Heart left ventricle (tissue), 16 donors: ENCODE data around the gene OR3A1. TPM values are rescaled to one million over a fixed set of nuclear protein-coding genes. Genes with fewer than 3 reads are reported as not detected.
"Not testable (repeated sequence)": the region's sequence is repeated elsewhere in the genome, so short reads cannot be mapped to it uniquely, and the experiment has no call there.

Experiments
- ATAC-seq, 4 donors: fragments of 200-7000 bp; cut with Tn5 transposase; one replicate each; pipeline ENCODE4 v1.9.1; 2020 to 2022; ENCODE audit warnings: moderate library complexity in 4 of 4, mild to moderate bottlenecking in 3 of 4, moderate number of reproducible peaks in 1 of 4
- DNase-seq, 5 donors: peaks; one replicate each; pipeline ENCODE4 v3.0.0-alpha.2; 2020
- H3K27ac ChIP-seq, 12 donors: fragments of 200-600 bp; sonication (generic) in 4 of 12; one replicate each; pipeline versions ENCODE4 v1.5.0 to v1.8.0; 2016 to 2022; ENCODE audit warnings: mild to moderate bottlenecking in 2 of 12
- H3K27me3 ChIP-seq, 9 donors: fragments of 200-600 bp; sonication (generic) in 2 of 9; one replicate each; pipeline versions ENCODE4 v1.5.1 to v1.8.0; 2016 to 2022; ENCODE audit warnings: mild to moderate bottlenecking in 3 of 9
- H3K36me3 ChIP-seq, 9 donors: fragments of 200-600 bp; sonication (generic) in 2 of 9; one replicate each; pipeline versions ENCODE4 v1.5.0 to v1.8.0; 2018 to 2022; ENCODE audit warnings: mild to moderate bottlenecking in 2 of 9
- H3K4me1 ChIP-seq, 12 donors: fragments of 200-600 bp; sonication (generic) in 4 of 12; one replicate each; pipeline versions ENCODE4 v1.5.0 to v1.8.0; 2016 to 2022; ENCODE audit warnings: mild to moderate bottlenecking in 3 of 12
- H3K4me3 ChIP-seq, 12 donors: fragments of 200-600 bp; sonication (generic) in 4 of 12; one replicate each; pipeline versions ENCODE4 v1.5.0 to v1.8.0; 2017 to 2022; ENCODE audit warnings: mild to moderate bottlenecking in 9 of 12, moderate library complexity in 4 of 12
- H3K9me3 ChIP-seq, 12 donors: fragments of 200-600 bp; sonication (generic) in 4 of 12; one replicate each; pipeline versions ENCODE4 v1.5.0 to v1.8.0; 2016 to 2022; ENCODE audit warnings: mild to moderate bottlenecking in 1 of 12
- CTCF ChIP-seq, 12 donors: fragments of 200-600 bp; sonication (generic) in 4 of 12; IDR thresholded peaks; one replicate each; pipeline versions ENCODE4 v1.5.0 to v1.8.0; 2018 to 2022; ENCODE audit warnings: antibody characterized with exemption in 12 of 12, mild to moderate bottlenecking in 5 of 12
- POLR2A ChIP-seq, 2 donors: fragments of 450-650 bp; IDR thresholded peaks; one replicate each; pipeline ENCODE4 v1.6.1; 2017; ENCODE audit warnings: antibody characterized with exemption in 2 of 2, mild to moderate bottlenecking in 2 of 2, moderate library complexity in 2 of 2
- WGBS, 4 donors: extraction: QIAGEN DNeasy Blood & Tissue Kit in 2 of 4; methylation state at CpG; one replicate each; pipeline versions ENCODE4 v1.1.5 to v1.1.7; 2013 to 2018; 5-methylcytosine and 5-hydroxymethylcytosine counted together
- intact Hi-C, 10 donors: fragments of 100-400 bp; cut with DNase I; formaldehyde crosslinking; loops; one replicate each; pipeline versions ENCODE4 v1.11.1 to v1.14.2; 2022
- polyA plus RNA-seq, 2 donors: library from polyadenylated mRNA; stranded (reverse); fragments of 200-250 nt; gene quantifications; one replicate each; pipeline ENCODE4 v1.2.3, GENCODE V29; 2013
- total RNA-seq, 9 donors: library from RNA; depleted of rRNA in 2 of 9; stranded (reverse); fragments of >200 nt in 2 of 9; fragmentation: NEBNext Ultra II Directional in 3 of 9; extraction: Animal tissue kit (Norgen Biotek cat#: 25700) in 3 of 9; gene quantifications; one replicate each; pipeline versions ENCODE4 v1.1.0 to v1.2.4, GENCODE V29; 2016 to 2023
- donor health status: ischemic (EF 13 %, LVEDD 7.1; RV severe dilation, severe dysfunction).
- donor health status: healthy with polysubstance abuse.
- donor health status: DM: no; HTN: yes; CAD: no.
- donor health status: DM: no; HTN: no; CAD: no.
- donor health status: ischemic (EF 25% LVEDD 6.9; RV normal size, moderate dysfunction).
- donor health status: ischemic (EF 25% LVEDD 5.7; RV mildly dilated, moderate dysfunction).
- donor health status: healthy.
- donor health status: DM: yes; HTN: yes; CAD: no.
- donor health status: ischemic (EF 35%, LVEDD 5.7; RV mildly dilated, moderate dysfunction).
- donor health status: nonischemic (EF 11% LVEDD 7.7; RV severe dilation, severe dysfunction).
- donor health status: DM: yes; HTN: yes; CAD: no.
- donor health status: PGD.
- donor health status: ischemic (EF 29% LVEDD 5.4; RV normal size, mild dysfunction).
- donor health status: nonischemic (EF 23%, LVEDD 6.1; RV moderate dilation, normal function).

Gene OR3A1
- total and polyA plus RNA-seq, 11 donors, result not detected

GRCh38 chr17:3256575-3256974 lies 41.6 kb downstream of the OR3A1 start:
- peaks cover 0 to 10% (median 0%) of the 10 kb centered on the region in 12 donors for H3K9me3 ChIP-seq

GRCh38 chr17:3249013-3249412 lies 49.1 kb downstream of the OR3A1 start:
- H3K4me3 ChIP-seq, intact Hi-C loops, H3K4me1 ChIP-seq, H3K36me3 ChIP-seq, H3K27ac ChIP-seq, H3K9me3 ChIP-seq, H3K27me3 ChIP-seq, DNase-seq, ATAC-seq: not testable (repeated sequence)
- WGBS, 4 donors, result 94 to 100% (median 100%) methylated on average over 1 of the region's 2 CpGs

More at GRCh38 chr17:3256575-3256974, 41.6 kb downstream of the OR3A1 start:
- Histone ChIP-seq H3K4me3 (no peak overlapping the region), H3K36me3 (no peaks in the 10 kb centered on the region), H3K27me3 (peaks cover 0 to 7% (median 0%) of the 10 kb centered on the region in 9 donors), H3K4me1 (no peaks in the 10 kb centered on the region), H3K27ac (no peak overlapping the region)
- no peak for TF ChIP-seq CTCF (IDR thresholded peaks at IDR 0.05)
- TF ChIP-seq POLR2A (IDR thresholded peaks at IDR 0.05), result no peak
- no peak for ATAC-seq
- DNase-seq, result no peak
- 82 to 90% (median 85%) methylated on average over 8 of the region's 8 CpGs for WGBS, 4 donors
- intact Hi-C loops, result no loop called here

GRCh38 chr17:3244841-3245240 lies 53.3 kb downstream of the OR3A1 start:
- H3K4me1 ChIP-seq, H3K36me3 ChIP-seq, DNase-seq, ATAC-seq, H3K27ac ChIP-seq, H3K27me3 ChIP-seq, H3K4me3 ChIP-seq, intact Hi-C loops, H3K9me3 ChIP-seq: not testable (repeated sequence)
- WGBS, 4 donors, result 25 to 46% (median 37%) methylated on average over 1 of the region's 1 CpG

- H3K27me3 ChIP-seq, ATAC-seq, DNase-seq, intact Hi-C loops, H3K27ac ChIP-seq, H3K36me3 ChIP-seq, H3K4me1 ChIP-seq, H3K4me3 ChIP-seq, H3K9me3 ChIP-seq: not testable (repeated sequence)
- WGBS, 4 donors, result 81 to 100% (median 100%) methylated on average over 1 of the region's 1 CpG; no CpG with 5 or more reads in 1 of the 4 donors
Observed at GRCh38 chr17:3241044-3241443, 57.1 kb downstream of the OR3A1 start.

Other genes with a start within 250 kb of the OR3A1 start
- not detected for gene OR1D5, start 234.8 kb downstream of the OR3A1 start, total RNA-seq
- not detected for gene OR1D5, start 234.8 kb downstream of the OR3A1 start, polyA plus RNA-seq
- not detected for gene OR1D2, start 193.9 kb downstream of the OR3A1 start, total RNA-seq
- not detected for gene OR1D2, start 193.9 kb downstream of the OR3A1 start, polyA plus RNA-seq
- not detected for gene OR1G1, start 170.8 kb downstream of the OR3A1 start, total RNA-seq
- not detected for gene OR1G1, start 170.8 kb downstream of the OR3A1 start, polyA plus RNA-seq
- gene OR1A2, start 100.8 kb downstream of the OR3A1 start, total RNA-seq, result not detected
- gene OR1A2, start 100.8 kb downstream of the OR3A1 start, polyA plus RNA-seq, result not detected
- gene OR1A1, start 90.7 kb downstream of the OR3A1 start, total RNA-seq, result not detected
- not detected for gene OR1A1, start 90.7 kb downstream of the OR3A1 start, polyA plus RNA-seq
- gene OR3A2, start 87.9 kb upstream of the OR3A1 start, total RNA-seq, result under 1 TPM in 1 of 9 donors, not detected in 8; 0.35 TPM
- gene OR3A2, start 87.9 kb upstream of the OR3A1 start, polyA plus RNA-seq, result not detected
- gene OR1E1, start 100.0 kb upstream of the OR3A1 start, total RNA-seq, result not detected
- not detected for gene OR1E1, start 100.0 kb upstream of the OR3A1 start, polyA plus RNA-seq
- gene OR3A3, start 113.0 kb upstream of the OR3A1 start, total RNA-seq, result not detected
- not detected for gene OR3A3, start 113.0 kb upstream of the OR3A1 start, polyA plus RNA-seq
- under 1 TPM in 1 of 9 donors, not detected in 8; 0.52 TPM for gene OR1E2, start 135.5 kb upstream of the OR3A1 start, total RNA-seq
- gene OR1E2, start 135.5 kb upstream of the OR3A1 start, polyA plus RNA-seq, result not detected
- under 1 TPM in 5 of 9 donors, not detected in 4; 0.16 to 0.72 (median 0.44) TPM for gene SPATA22, start 173.5 kb upstream of the OR3A1 start, total RNA-seq
- under 1 TPM in 1 of 2 donors, not detected in 1; 0.23 TPM for gene SPATA22, start 173.5 kb upstream of the OR3A1 start, polyA plus RNA-seq
- 1 to 10 TPM in 6 of 9 donors, under 1 TPM in 3; 0.44 to 2.4 (median 1.3) TPM for gene ASPA, start 177.6 kb upstream of the OR3A1 start, total RNA-seq
- gene ASPA, start 177.6 kb upstream of the OR3A1 start, polyA plus RNA-seq, result under 1 TPM; 0.26 to 0.88 TPM